Measurements from ENCODE around the gene ENGASE.

GRCh38 chr17:79088247-79088996 is 13.8 kb downstream of the ENGASE start:
- TF ChIP-seq CTCF (IDR thresholded peaks at IDR 0.05) (no peak), EZH2 (IDR thresholded peaks at IDR 0.05) (no peak), EZH2phosphoT487 (IDR thresholded peaks at IDR 0.05) (no peak)

Measured in neural progenitor cell (in vitro differentiated cells).